ENCODE measurements around the gene USP53. TPM values are rescaled to one million over a fixed set of nuclear protein-coding genes. Genes with fewer than 3 reads are reported as not detected.

USP53 gene
- total RNA-seq, 1 donor from 2014 or later = 75.4 TPM

DNA sequence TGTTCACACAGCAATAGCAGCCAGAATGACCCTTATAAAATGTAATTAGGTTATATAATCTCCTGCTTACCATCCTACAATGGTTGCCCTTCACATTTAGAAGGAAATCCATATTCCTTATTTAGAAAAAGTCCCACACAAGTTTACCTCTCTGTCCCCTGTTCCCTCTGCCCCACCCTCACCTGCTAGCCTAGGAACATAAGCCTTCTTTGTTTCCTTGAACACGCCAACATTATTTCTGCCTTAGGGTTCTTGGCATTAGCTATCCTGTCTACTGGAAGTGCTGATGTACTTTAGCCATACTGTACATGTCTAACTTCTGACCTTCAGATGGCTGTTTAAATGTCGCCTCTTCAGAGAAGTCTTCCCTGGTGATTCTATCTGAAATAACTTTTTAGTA is 28.4 kb upstream of the USP53 start:
- Histone ChIP-seq H3K27me3 (no peaks in the 10 kb centered on the region), H3K27ac (no peak overlapping the region), H3K4me3 (no peak overlapping the region), H3K4me1 (peaks cover 2 to 8% of the 10 kb centered on the region in 2 donors), H3K36me3 (no peaks in the 10 kb centered on the region), H3K9me3 (no peaks in the 10 kb centered on the region)
- DNase-seq (ENCODE audit: low spot score in 2 of 2) = no peak
- intact Hi-C loops (cut with DNase I) = no loop called here
- no peak for TF ChIP-seq CTCF (IDR thresholded peaks at IDR 0.05)

- no peak for TF ChIP-seq CTCF (IDR thresholded peaks at IDR 0.05)
- intact Hi-C loops (cut with DNase I) = loop anchor here (2.0 kb wide), 1 partner anchor 23 kb away; the partner anchor contains the start of gene USP53
- Histone ChIP-seq H3K9me3 (no peaks in the 10 kb centered on the region), H3K27ac (peak overlapping the region; percentile 58 to 69), H3K36me3 (no peaks in the 10 kb centered on the region), H3K4me1 (peaks cover 2 to 11% of the 10 kb centered on the region in 2 donors), H3K4me3 (peak overlapping the region in 1 of 2 donors; percentile 24), H3K27me3 (no peaks in the 10 kb centered on the region)
- DNase-seq (ENCODE audit: low spot score in 2 of 2) = no peak
Observed at GRCh38 chr4:119189638-119190037, 22.9 kb upstream of the USP53 start.

- no peak overlapping the region for H3K4me3 ChIP-seq
- no peaks in the 10 kb centered on the region for H3K27me3 ChIP-seq
- H3K36me3 ChIP-seq = no peaks in the 10 kb centered on the region
- no peak for DNase-seq (ENCODE audit: low spot score in 2 of 2)
- H3K4me1 ChIP-seq = peaks cover 2 to 11% of the 10 kb centered on the region in 2 donors
- H3K9me3 ChIP-seq = no peaks in the 10 kb centered on the region
- no peak overlapping the region for H3K27ac ChIP-seq
- intact Hi-C loops (cut with DNase I) = no loop called here
- TF ChIP-seq CTCF (IDR thresholded peaks at IDR 0.05) = no peak
Observed at GRCh38 chr4:119190354-119190753, 22.2 kb upstream of the USP53 start.

DNA sequence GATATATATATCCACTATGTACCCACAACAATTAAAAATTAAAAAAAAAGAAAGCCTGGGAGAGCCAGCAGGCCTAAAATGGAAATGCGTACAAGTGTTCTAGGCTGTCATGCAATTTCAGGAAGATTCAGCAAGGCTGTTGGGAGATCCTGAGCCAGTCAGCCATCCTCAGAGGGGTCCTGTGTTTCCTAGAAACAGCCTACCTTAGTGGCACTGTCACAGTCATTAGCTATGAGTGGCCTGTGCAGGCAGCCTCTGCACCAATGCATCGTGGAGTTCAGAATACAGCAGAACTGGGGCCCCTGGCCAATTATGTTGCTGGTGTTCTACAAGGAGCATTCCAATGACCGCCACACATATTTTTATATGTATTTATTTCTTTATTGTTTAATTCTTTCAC is 21.0 kb upstream of the USP53 start:
- no peaks in the 10 kb centered on the region for H3K9me3 ChIP-seq
- no peak overlapping the region for H3K27ac ChIP-seq
- peaks cover 2 to 11% of the 10 kb centered on the region in 2 donors for H3K4me1 ChIP-seq
- no peak for DNase-seq (ENCODE audit: low spot score in 2 of 2)
- no peaks in the 10 kb centered on the region for H3K36me3 ChIP-seq
- intact Hi-C loops (cut with DNase I) = no loop called here
- H3K4me3 ChIP-seq = no peak overlapping the region
- no peak for TF ChIP-seq CTCF (IDR thresholded peaks at IDR 0.05)
- no peaks in the 10 kb centered on the region for H3K27me3 ChIP-seq

DNA sequence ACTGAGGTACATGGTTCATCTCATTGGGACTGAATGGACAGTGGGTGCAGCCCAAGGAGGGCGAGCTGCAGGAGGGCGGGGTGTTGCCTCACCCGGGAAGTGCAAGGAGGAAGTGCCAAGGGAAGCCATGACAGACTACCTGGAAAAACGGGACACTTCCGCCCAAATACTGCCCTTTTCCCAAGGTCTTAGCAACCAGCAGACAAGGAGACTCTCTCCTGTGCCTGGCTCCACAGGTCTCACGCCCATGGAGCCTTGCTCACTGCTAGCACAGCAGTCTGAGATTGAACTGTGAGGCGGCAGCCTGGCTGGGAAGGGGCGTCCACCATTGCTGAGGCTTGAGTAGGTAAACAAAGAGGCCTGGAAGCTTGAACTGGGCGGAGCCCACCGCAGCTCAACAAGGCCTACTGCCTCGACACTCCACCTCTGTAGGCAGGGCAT is 14.7 kb upstream of the USP53 start:
- Histone ChIP-seq H3K4me3 (no peak overlapping the region), H3K27me3 (no peaks in the 10 kb centered on the region), H3K4me1 (no peaks in the 10 kb centered on the region), H3K9me3 (no peaks in the 10 kb centered on the region), H3K27ac (no peak overlapping the region), H3K36me3 (no peaks in the 10 kb centered on the region)
- intact Hi-C loops (cut with DNase I) = no loop called here
- no peak for DNase-seq (ENCODE audit: low spot score in 2 of 2)
- TF ChIP-seq CTCF (IDR thresholded peaks at IDR 0.05) = no peak

GRCh38 chr4:119204916-119205315 is 7.6 kb upstream of the USP53 start:
- DNase-seq (ENCODE audit: low spot score in 2 of 2) = no peak
- Histone ChIP-seq H3K27me3 (no peaks in the 10 kb centered on the region), H3K4me1 (peaks cover 0 to 26% of the 10 kb centered on the region in 2 donors), H3K36me3 (no peaks in the 10 kb centered on the region), H3K27ac (peak overlapping the region; percentile 52 to 64), H3K9me3 (no peaks in the 10 kb centered on the region), H3K4me3 (no peak overlapping the region)
- no peak for TF ChIP-seq CTCF (IDR thresholded peaks at IDR 0.05)
- intact Hi-C loops (cut with DNase I) = no loop called here
